IMR-90 (cell line): ENCODE results near the gene CCNE1. TPM values are rescaled to one million over a fixed set of nuclear protein-coding genes. Genes with fewer than 3 reads are reported as not detected.

Experiments
- ATAC-seq: fragments of 200-7000 bp; cut with Tn5 transposase; 2 replicates; pipeline ENCODE4 v1.9.1; 2020; ENCODE audit warnings: low read depth, mild to moderate bottlenecking, moderate library complexity
- BruUV-seq: library from RNA; stranded (reverse); fragments of 400-500 nt; replicated peaks from 2 replicates; lab custom pipeline; 2021; lab: Mats Ljungman, UMichigan
- CTCF ChIA-PET: fragments of 300-600 bp; formaldehyde crosslinking; extraction: SDS; loops from one replicate; lab custom pipeline; 2021; ENCODE audit warnings: antibody characterized with exemption; lab: Yijun Ruan, JAX
- POLR2A ChIA-PET: fragments of 300-600 bp; sonication (Branson Sonifier 250); formaldehyde crosslinking; loops from one replicate; lab custom pipeline; 2022; ENCODE audit warnings: antibody characterized with exemption; ENCODE audit not compliant: unreplicated experiment; lab: Charles Lee
- DNase-seq: peaks from one replicate; pipeline ENCODE4 v3.0.0; 2013
- H2AFZ ChIP-seq: replicated peaks from 2 replicates; pipeline ENCODE3; 2013; ENCODE audit warnings: low read length, mild to moderate bottlenecking; ENCODE audit not compliant: poor library complexity
- H2AK5ac ChIP-seq: 2 replicates; pipeline ENCODE4 v1.6.1; 2013; ENCODE audit warnings: low read depth, low read length, inconsistent platforms
- H2AK9ac ChIP-seq: replicated peaks from 2 replicates; pipeline ENCODE3; 2013; ENCODE audit warnings: mild to moderate bottlenecking, low read depth, low read length, moderate library complexity; ENCODE audit not compliant: poor library complexity
- H2BK120ac ChIP-seq: 2 replicates; pipeline ENCODE4 v1.6.1; 2013; ENCODE audit warnings: low read depth, low read length, inconsistent platforms
- H2BK15ac ChIP-seq: 3 replicates; pipeline ENCODE4 v1.6.1; 2013; ENCODE audit warnings: low read depth, low read length, inconsistent platforms
- H2BK20ac ChIP-seq: 2 replicates; pipeline ENCODE4 v1.6.1; 2013; ENCODE audit warnings: low read depth, mild to moderate bottlenecking, inconsistent platforms, low read length, moderate library complexity
- H2BK5ac ChIP-seq: 2 replicates; pipeline ENCODE4 v1.6.1; 2013; ENCODE audit warnings: mild to moderate bottlenecking, low read depth, low read length, inconsistent platforms; ENCODE audit not compliant: poor library complexity, severe bottlenecking
- H3K14ac ChIP-seq: replicated peaks from 2 replicates; pipeline ENCODE4 v1.6.1; 2013; ENCODE audit warnings: low read depth, low read length, inconsistent platforms
- H3K18ac ChIP-seq: 2 replicates; pipeline ENCODE4 v1.6.1; 2013; ENCODE audit warnings: low read depth, low read length, control low read depth
- H3K23ac ChIP-seq: 2 replicates; pipeline ENCODE4 v1.6.1; 2013; ENCODE audit warnings: low read depth, low read length, inconsistent platforms
- H3K27ac ChIP-seq: 2 replicates; pipeline ENCODE4 v1.5.1; 2013; ENCODE audit warnings: mild to moderate bottlenecking, control low read depth, low read length; ENCODE audit not compliant: insufficient read depth
- H3K27me3 ChIP-seq: 2 replicates; pipeline ENCODE4 v1.6.1; 2013; ENCODE audit warnings: low read length; ENCODE audit not compliant: control insufficient read depth, insufficient read depth
- H3K36me3 ChIP-seq: 2 replicates; pipeline ENCODE4 v1.6.1; 2013; ENCODE audit warnings: low read length, mixed read lengths; ENCODE audit not compliant: control insufficient read depth, insufficient read depth
- H3K4ac ChIP-seq: 2 replicates; pipeline ENCODE4 v1.6.1; 2013; ENCODE audit warnings: low read depth, low read length, inconsistent platforms
- H3K4me1 ChIP-seq: 2 replicates; pipeline ENCODE4 v1.6.1; 2013; ENCODE audit warnings: low read length, mixed read lengths; ENCODE audit not compliant: control insufficient read depth, insufficient read depth
- H3K4me2 ChIP-seq: 2 replicates; pipeline ENCODE4 v1.6.1; 2013; ENCODE audit warnings: low read depth, mild to moderate bottlenecking, control low read depth, low read length, moderate library complexity
- H3K4me3 ChIP-seq: 2 replicates; pipeline ENCODE4 v1.5.1; 2013; ENCODE audit warnings: low read depth, mild to moderate bottlenecking, control low read depth, low read length, moderate library complexity; ENCODE audit not compliant: insufficient read depth
- H3K56ac ChIP-seq: 2 replicates; pipeline ENCODE4 v1.6.1; 2013; ENCODE audit warnings: low read length, inconsistent platforms; ENCODE audit not compliant: insufficient read depth; ENCODE audit errors: extremely low read depth
- H3K79me1 ChIP-seq, 2 experiments: 2 replicates each; pipeline ENCODE4 v1.6.1; 2013; ENCODE audit warnings: low read length in 2 of 2, inconsistent platforms in 1 of 2, low read depth in 1 of 2
- H3K9ac ChIP-seq: 2 replicates; pipeline ENCODE4 v1.6.1; 2013; ENCODE audit warnings: low read depth, low read length, control low read depth
- H3K9me1 ChIP-seq: 2 replicates; pipeline ENCODE4 v1.6.1; 2013; ENCODE audit warnings: low read length, inconsistent platforms; ENCODE audit not compliant: insufficient read depth
- H3K9me3 ChIP-seq: 2 replicates; pipeline ENCODE4 v1.6.1; 2013; ENCODE audit warnings: low read length; ENCODE audit not compliant: control insufficient read depth, insufficient read depth
- H4K20me1 ChIP-seq: 2 replicates; pipeline ENCODE4 v1.6.1; 2013; ENCODE audit warnings: low read length, inconsistent platforms; ENCODE audit not compliant: insufficient read depth
- H4K5ac ChIP-seq: 2 replicates; pipeline ENCODE4 v1.6.1; 2013; ENCODE audit warnings: mild to moderate bottlenecking, low read depth, low read length, control low read depth
- H4K8ac ChIP-seq, 2 experiments: 2 replicates each; pipeline ENCODE4 v1.6.1; 2013; ENCODE audit warnings: low read depth in 2 of 2, low read length in 2 of 2, control low read depth in 1 of 2, inconsistent platforms in 1 of 2
- H4K91ac ChIP-seq: 2 replicates; pipeline ENCODE4 v1.6.1; 2013; ENCODE audit warnings: low read depth, low read length, inconsistent platforms; ENCODE audit not compliant: insufficient read depth
- BHLHE40 ChIP-seq: fragments of 150-350 bp; IDR thresholded peaks from 2 replicates; pipeline ENCODE4 v1.6.1; 2016; ENCODE audit warnings: mild to moderate bottlenecking, low read depth, low read length
- CEBPB ChIP-seq: IDR thresholded peaks from 2 replicates; pipeline ENCODE4 v1.6.1; 2012; ENCODE audit warnings: low read depth, low read length, improper control_type of control experiment
- CTCF ChIP-seq: conservative IDR thresholded peaks from 2 replicates; pipeline ENCODE4 v1.5.1; 2012; ENCODE audit warnings: mild to moderate bottlenecking, low read depth, low read length, improper control_type of control experiment
- ELK1 ChIP-seq: fragments of 150-350 bp; IDR thresholded peaks from 2 replicates; pipeline ENCODE4 v1.6.1; 2016; ENCODE audit warnings: low read depth, mild to moderate bottlenecking, low read length, moderate library complexity, borderline replicate concordance
- MAFK ChIP-seq: IDR thresholded peaks from 2 replicates; pipeline ENCODE4 v1.6.1; 2012; ENCODE audit warnings: low read depth, low read length, improper control_type of control experiment
- MAZ ChIP-seq: IDR thresholded peaks from 2 replicates; pipeline ENCODE4 v1.6.1; 2012; ENCODE audit warnings: low read depth, mild to moderate bottlenecking, low read length, improper control_type of control experiment, moderate library complexity, borderline replicate concordance
- NFE2L2 ChIP-seq: fragments of 150-350 bp; IDR thresholded peaks from 2 replicates; pipeline ENCODE4 v1.6.1; 2016; ENCODE audit warnings: low read depth, mild to moderate bottlenecking, low read length
- RAD21 ChIP-seq: IDR thresholded peaks from 2 replicates; pipeline ENCODE4 v1.6.1; 2012; ENCODE audit warnings: low read length, improper control_type of control experiment
- RCOR1 ChIP-seq: IDR thresholded peaks from 2 replicates; pipeline ENCODE4 v1.6.1; 2012; ENCODE audit warnings: mild to moderate bottlenecking, low read length, improper control_type of control experiment; ENCODE audit not compliant: insufficient replicate concordance
- SMC3 ChIP-seq: fragments of 150-350 bp; IDR thresholded peaks from 2 replicates; pipeline ENCODE4 v1.6.1; 2016; ENCODE audit warnings: low read depth, mild to moderate bottlenecking, antibody characterized with exemption, low read length, moderate library complexity
- USF2 ChIP-seq: fragments of 150-350 bp; IDR thresholded peaks from 2 replicates; pipeline ENCODE4 v1.6.1; 2017; ENCODE audit warnings: mild to moderate bottlenecking, antibody characterized with exemption, low read length, low read depth
- WGBS, 2 experiments: methylation state at CpG; one replicate each; pipeline versions ENCODE4 v1.1.5 to v1.1.7; 2013; ENCODE audit warnings: missing lambda C conversion rate in 2 of 2; ENCODE audit not compliant: insufficient read length in 1 of 2; ENCODE audit errors: extremely low coverage in 2 of 2; 5-methylcytosine and 5-hydroxymethylcytosine counted together
- dilution Hi-C: fragments of 300-500 bp; cut with HindIII; formaldehyde crosslinking; loops from one replicate; pipeline ENCODE4 v1.14.3; 2018; ENCODE audit warnings: low sequenced_read_pairs; ENCODE audit not compliant: unreplicated experiment
- in situ Hi-C: fragments of 300-500 bp; cut with MboI; formaldehyde crosslinking; loops from 3 replicates; pipeline ENCODE4 v1.14.3; 2019; ENCODE audit warnings: low sequenced_read_pairs, inconsistent platforms, mixed read lengths
- intact Hi-C: fragments of 100-400 bp; cut with micrococcal nuclease; formaldehyde crosslinking; loops from 2 replicates; pipeline ENCODE4 v1.10.0; 2022
- polyA plus RNA-seq, 3 experiments: library from polyadenylated mRNA; depleted of rRNA; stranded (reverse); fragments of >200 nt; gene quantifications; 2 replicates each; pipeline ENCODE4 v1.2.3, GENCODE V29; 2012; ENCODE audit warnings: low replicate concordance in 1 of 3
- total RNA-seq: library from RNA; depleted of rRNA; stranded (reverse); fragments of >200 nt; gene quantifications from 2 replicates; pipeline ENCODE4 v1.2.3, GENCODE V29; 2012

The CCNE1 gene
- total and polyA plus RNA-seq, 2 of the 4 experiments (the other 2 are of a cell fraction), result 6.8 to 7.0 TPM

- Histone ChIP-seq H2AK5ac (no peak overlapping the region), H2BK15ac (no peak overlapping the region), H3K36me3 (no peaks in the 10 kb centered on the region), H3K4me2 (peak overlapping the region; percentile 39; the same call in 1 of the 2 replicates), H4K91ac (no peak overlapping the region), H3K27ac (no peak overlapping the region), H3K4me1 (peaks cover 1% of the 10 kb centered on the region; the same call in 1 of the 2 replicates), H3K23ac (no peak overlapping the region), H2BK5ac (no peak overlapping the region), H3K56ac (no peak overlapping the region), H3K4ac (no peak overlapping the region), H3K18ac (no peak overlapping the region), H2BK20ac (no peak overlapping the region), H4K20me1 (no peaks in the 10 kb centered on the region), H3K9ac (no peak overlapping the region), H2BK120ac (no peak overlapping the region), H4K5ac (no peak overlapping the region), H2AK9ac (peak overlapping the region; percentile 33), H3K9me1 (no peaks in the 10 kb centered on the region), H3K14ac (no peak overlapping the region), H3K9me3 (no peaks in the 10 kb centered on the region), H3K27me3 (peaks cover 3% of the 10 kb centered on the region; the same call in 1 of the 2 replicates), H3K4me3 (peak overlapping the region; percentile 20; the same call in 1 of the 2 replicates), H3K79me1 (no peaks in the 10 kb centered on the region), H2AFZ (peak overlapping the region; percentile 88), H4K8ac (no peak overlapping the region)
- ChIA-PET POLR2A (no interaction called here), CTCF (interaction anchor here (0.7 to 1.6 kb wide), 3 partner anchors 104 to 143 kb away, joined by 4 to 6 read pairs (median 4); no protein-coding TSS in a partner anchor)
- 1% methylated on average over 31 of the region's 77 CpGs; no CpG with 5 or more reads in 1 of the 2 experiments for WGBS, 2 experiments
- ATAC-seq, result peak; percentile 87
- TF ChIP-seq BHLHE40 (no peak), CEBPB (no peak), RAD21 (peak; percentile 67), MAZ (peak; percentile 38; the same call in 1 of the 2 replicates), CTCF (peak; percentile 65), SMC3 (peak; percentile 59), USF2 (no peak), RCOR1 (no peak), MAFK (no peak), NFE2L2 (no peak), ELK1 (no peak)
- in situ Hi-C loops (loop anchor here (5.0 kb wide), 1 partner anchor 101 kb away; no protein-coding TSS in a partner anchor), dilution Hi-C loops (no loop called here), intact Hi-C loops (loop anchor here (1.0 to 5.0 kb wide), 5 partner anchors 102 to 779 kb away; no protein-coding TSS in a partner anchor)
- BruUV-seq, result no TSS peak
- DNase-seq, result no peak
Measured at GRCh38 chr19:29873024-29873800, 61.4 kb downstream of the CCNE1 start.
